Neural cell (in vitro differentiated cells): ENCODE data around the gene GRIA3. TPM values are rescaled to one million over a fixed set of nuclear protein-coding genes. Genes with fewer than 3 reads are reported as not detected.

Source experiments
- H2AFZ ChIP-seq: fragments of 200-600, 300-800 bp; sonication (generic), shearing (Covaris generic); 2 replicates; pipeline ENCODE4 v1.6.0; 2014; ENCODE audit warnings: low read depth, mild to moderate bottlenecking, antibody characterized with exemption, low read length, moderate library complexity
- H3F3A ChIP-seq: fragments of 200-600 bp; shearing (Covaris generic); 2 replicates; pipeline ENCODE4 v1.6.1; 2016; ENCODE audit warnings: mild to moderate bottlenecking, moderate library complexity, mixed read lengths, antibody characterized with exemption, low read length; ENCODE audit not compliant: insufficient read depth, poor library complexity, severe bottlenecking
- H3K27ac ChIP-seq: fragments of 200-600, 300-800 bp; sonication (generic), shearing (Covaris generic); 2 replicates; pipeline ENCODE4 v1.5.1; 2014; ENCODE audit warnings: mild to moderate bottlenecking, low read length, moderate library complexity
- H3K27me3 ChIP-seq: fragments of 300-800, 200-600 bp; sonication (generic), shearing (Covaris generic); 2 replicates; pipeline ENCODE4 v1.6.0; 2014; ENCODE audit warnings: mild to moderate bottlenecking, low read depth, low read length, moderate library complexity; ENCODE audit not compliant: insufficient read depth
- H3K36me3 ChIP-seq: fragments of 300-800, 200-600 bp; sonication (generic), shearing (Covaris generic); 2 replicates; pipeline ENCODE4 v1.5.1; 2014; ENCODE audit warnings: mild to moderate bottlenecking, antibody characterized with exemption, low read length, moderate library complexity; ENCODE audit not compliant: insufficient read depth
- H3K4me2 ChIP-seq: fragments of 300-800, 200-600 bp; sonication (generic), shearing (Covaris generic); 2 replicates; pipeline ENCODE4 v1.6.0; 2014; ENCODE audit warnings: mild to moderate bottlenecking, low read length
- H3K4me3 ChIP-seq: fragments of 300-800, 200-600 bp; sonication (generic), shearing (Covaris generic); 2 replicates; pipeline ENCODE4 v1.5.1; 2014; ENCODE audit warnings: mild to moderate bottlenecking, low read length, moderate library complexity
- H3K79me2 ChIP-seq: fragments of 200-600 bp; shearing (Covaris generic); replicated peaks from 2 replicates; pipeline ENCODE4 v1.6.0; 2014; ENCODE audit warnings: mild to moderate bottlenecking, low read length, moderate library complexity; ENCODE audit not compliant: insufficient read depth
- H3K9ac ChIP-seq: fragments of 300-800, 200-600 bp; sonication (generic), shearing (Covaris generic); 2 replicates; pipeline ENCODE4 v1.6.1; 2016; ENCODE audit warnings: mild to moderate bottlenecking, low read length, mixed read lengths
- H3K9me2 ChIP-seq: fragments of 200-600 bp; shearing (Covaris generic); 2 replicates; pipeline ENCODE4 v1.6.1; 2016; ENCODE audit warnings: mild to moderate bottlenecking, low read length, mixed read lengths; ENCODE audit not compliant: insufficient read depth
- H3K9me3 ChIP-seq: fragments of 200-600, 300-800 bp; sonication (generic), shearing (Covaris generic); 2 replicates; pipeline ENCODE4 v1.6.1; 2016; ENCODE audit warnings: mild to moderate bottlenecking, mixed run types, low read length, moderate library complexity, mixed read lengths
- H4K20me1 ChIP-seq: fragments of 200-600 bp; shearing (Covaris generic); 2 replicates; pipeline ENCODE4 v1.6.1; 2016; ENCODE audit warnings: mild to moderate bottlenecking, mixed run types; ENCODE audit not compliant: insufficient read depth
- CTCF ChIP-seq: fragments of 450-650 bp; IDR thresholded peaks from 2 replicates; pipeline ENCODE4 v1.5.1; 2014; ENCODE audit warnings: antibody characterized with exemption, mild to moderate bottlenecking, moderate library complexity; ENCODE audit not compliant: poor library complexity, severe bottlenecking
- EP300 ChIP-seq: fragments of 450-650 bp; conservative IDR thresholded peaks from 2 replicates; pipeline ENCODE4 v1.6.1; 2014; ENCODE audit warnings: antibody characterized with exemption, mild to moderate bottlenecking, moderate library complexity; ENCODE audit not compliant: poor library complexity, severe bottlenecking
- EZH2 ChIP-seq: fragments of 200-600, 300-800 bp; shearing (Covaris generic), sonication (generic); IDR thresholded peaks from 2 replicates; pipeline ENCODE4 v1.6.1; 2014; ENCODE audit warnings: antibody characterized with exemption, low read length, borderline replicate concordance, mild to moderate bottlenecking; ENCODE audit not compliant: insufficient read depth, poor library complexity, severe bottlenecking
- MXI1 ChIP-seq: fragments of 450-650 bp; conservative IDR thresholded peaks from 2 replicates; pipeline ENCODE4 v1.6.1; 2014; ENCODE audit warnings: antibody characterized with exemption, mild to moderate bottlenecking; ENCODE audit not compliant: poor library complexity, severe bottlenecking
- POLR2AphosphoS5 ChIP-seq: IDR thresholded peaks from 2 replicates; pipeline ENCODE4 v1.6.1; 2012
- RAD21 ChIP-seq: fragments of 450-650 bp; conservative IDR thresholded peaks from 2 replicates; pipeline ENCODE4 v1.6.1; 2014; ENCODE audit warnings: antibody characterized with exemption, mild to moderate bottlenecking, moderate library complexity
- REST ChIP-seq: IDR thresholded peaks from 2 replicates; pipeline ENCODE4 v1.6.1; 2012; ENCODE audit warnings: borderline replicate concordance
- SMC3 ChIP-seq: fragments of 450-650 bp; conservative IDR thresholded peaks from 2 replicates; pipeline ENCODE4 v1.6.1; 2014; ENCODE audit warnings: antibody characterized with exemption, mild to moderate bottlenecking, moderate library complexity; ENCODE audit not compliant: poor library complexity
- TAF1 ChIP-seq: IDR thresholded peaks from 2 replicates; pipeline ENCODE4 v1.6.1; 2012; ENCODE audit warnings: low read depth
- polyA plus RNA-seq: library from polyadenylated mRNA; depleted of rRNA; stranded (reverse); fragments of >200 nt; gene quantifications from 2 replicates; pipeline ENCODE4 v1.2.3, GENCODE V29; 2014

The GRIA3 gene
- polyA plus RNA-seq, 1 donor from 2014 or later, result 7.8 TPM

DNA sequence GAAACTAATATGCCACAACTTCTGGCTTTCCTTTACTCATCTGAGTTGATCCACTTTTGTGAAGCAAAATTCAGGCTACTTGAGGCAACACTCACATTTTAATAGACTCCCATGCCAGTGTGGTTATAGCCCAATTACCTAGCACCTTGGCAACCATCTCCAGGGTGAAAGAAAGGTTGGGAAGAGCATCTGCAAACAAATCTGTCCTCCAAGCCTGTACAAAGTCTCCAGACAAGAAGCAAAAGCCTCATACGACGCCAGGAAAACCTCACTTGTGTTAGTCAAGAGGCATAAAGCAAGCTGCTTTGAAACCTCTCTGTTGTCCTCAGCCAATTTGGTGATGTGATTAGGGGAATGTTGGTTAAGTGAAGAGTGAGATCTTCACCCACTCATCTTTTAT lies 302.2 kb downstream of the GRIA3 start:
- Histone ChIP-seq H3K4me3 (no peak overlapping the region), H3K9me3 (no peaks in the 10 kb centered on the region), H3F3A (no peaks in the 10 kb centered on the region), H3K4me2 (no peak overlapping the region), H3K27ac (no peak overlapping the region), H3K9me2 (no peaks in the 10 kb centered on the region), H2AFZ (no peak overlapping the region), H4K20me1 (no peaks in the 10 kb centered on the region), H3K27me3 (no peaks in the 10 kb centered on the region), H3K9ac (no peak overlapping the region), H3K79me2 (no peaks in the 10 kb centered on the region), H3K36me3 (no peaks in the 10 kb centered on the region)
- no peak for TF ChIP-seq MXI1
- TF ChIP-seq REST, result no peak
- no peak for TF ChIP-seq TAF1
- TF ChIP-seq SMC3, result no peak
- TF ChIP-seq EP300, result no peak
- TF ChIP-seq CTCF, result no peak
- no peak for TF ChIP-seq POLR2AphosphoS5
- no peak for TF ChIP-seq EZH2
- no peak for TF ChIP-seq RAD21

DNA sequence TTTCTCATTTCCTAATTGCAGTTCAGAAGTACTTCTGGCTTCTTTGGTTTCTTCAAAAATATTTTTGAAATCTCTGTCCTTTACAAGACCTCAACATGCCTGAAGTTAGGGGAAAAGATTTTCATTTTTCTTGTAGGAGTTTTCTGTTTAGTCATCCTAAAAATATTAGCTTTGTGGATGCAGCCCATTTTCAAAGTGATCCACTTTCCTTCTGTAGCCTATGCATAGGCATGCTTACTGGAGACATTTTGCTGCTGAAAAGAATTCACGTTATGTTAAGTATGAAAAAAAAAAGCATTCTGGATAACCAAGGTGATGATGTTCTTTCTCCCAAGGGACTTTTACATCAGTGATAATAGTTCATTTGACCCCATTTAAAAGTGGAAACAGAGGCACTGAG lies 303.2 kb downstream of the GRIA3 start:
- H3K4me3 ChIP-seq, result no peak overlapping the region
- H3K27me3 ChIP-seq, result no peaks in the 10 kb centered on the region
- no peaks in the 10 kb centered on the region for H3F3A ChIP-seq
- H3K9me3 ChIP-seq, result no peaks in the 10 kb centered on the region
- H3K9me2 ChIP-seq, result no peaks in the 10 kb centered on the region
- no peaks in the 10 kb centered on the region for H3K36me3 ChIP-seq
- TF ChIP-seq TAF1 (no peak), REST (no peak), SMC3 (no peak), EP300 (no peak)
- no peak overlapping the region for H2AFZ ChIP-seq
- no peak overlapping the region for H3K27ac ChIP-seq
- H3K4me2 ChIP-seq, result no peak overlapping the region
- H3K79me2 ChIP-seq, result no peaks in the 10 kb centered on the region
- no peaks in the 10 kb centered on the region for H4K20me1 ChIP-seq
- H3K9ac ChIP-seq, result no peak overlapping the region
